Suppressor macrophage treated with lipopolysaccharide for 4 hours (primary cell): ENCODE results near the gene RTN4R.

ENCODE experiments used
- DNase-seq: peaks from one replicate; pipeline ENCODE4 v3.0.0-alpha.2; 2020

RTN4R gene

DNA sequence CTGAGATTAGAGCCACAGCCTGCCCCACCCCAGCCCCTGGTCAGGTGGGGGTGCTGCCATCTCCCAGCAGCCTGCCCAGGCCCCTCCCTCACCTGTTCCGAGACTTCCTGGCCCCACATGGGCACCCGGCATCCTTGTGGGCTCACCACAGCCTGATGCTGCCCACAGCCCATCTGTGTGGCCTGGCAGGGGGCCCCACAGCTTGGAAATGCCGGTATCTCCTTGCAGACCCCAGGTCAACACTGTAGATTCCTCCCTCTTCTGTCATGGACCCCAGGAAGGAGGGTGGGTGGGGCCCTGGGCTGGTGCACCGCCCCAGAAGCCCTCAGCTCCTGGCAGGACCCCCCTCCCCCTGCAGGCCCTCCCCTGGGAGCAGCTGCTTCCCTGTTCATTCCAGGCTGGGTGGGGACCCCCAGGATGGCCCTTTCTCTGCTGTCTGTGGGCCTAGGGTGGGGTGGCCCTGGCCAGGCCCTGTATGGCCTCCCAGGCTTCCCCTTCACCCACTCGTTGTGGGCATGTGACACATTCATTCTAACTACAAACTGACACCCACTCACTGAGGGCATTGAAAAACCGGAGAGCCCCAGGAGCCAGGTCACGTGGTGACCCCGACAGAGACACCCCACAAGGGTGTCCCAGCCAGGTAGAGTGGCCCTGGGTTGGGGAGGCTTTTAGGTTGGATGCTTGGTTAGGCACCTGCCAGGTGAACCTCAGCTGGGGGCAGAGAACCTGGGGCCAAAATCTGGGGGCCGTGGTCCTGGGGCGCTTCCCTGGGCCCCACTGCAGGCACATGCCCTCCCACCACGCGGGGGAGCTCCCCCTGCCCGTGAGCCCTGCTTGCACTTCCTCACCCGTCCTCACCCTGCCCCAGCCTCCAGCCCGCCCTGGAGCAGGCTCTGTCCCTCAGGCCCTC, 73.2 kb downstream of the RTN4R start:
- peak; percentile 28 for DNase-seq

DNA sequence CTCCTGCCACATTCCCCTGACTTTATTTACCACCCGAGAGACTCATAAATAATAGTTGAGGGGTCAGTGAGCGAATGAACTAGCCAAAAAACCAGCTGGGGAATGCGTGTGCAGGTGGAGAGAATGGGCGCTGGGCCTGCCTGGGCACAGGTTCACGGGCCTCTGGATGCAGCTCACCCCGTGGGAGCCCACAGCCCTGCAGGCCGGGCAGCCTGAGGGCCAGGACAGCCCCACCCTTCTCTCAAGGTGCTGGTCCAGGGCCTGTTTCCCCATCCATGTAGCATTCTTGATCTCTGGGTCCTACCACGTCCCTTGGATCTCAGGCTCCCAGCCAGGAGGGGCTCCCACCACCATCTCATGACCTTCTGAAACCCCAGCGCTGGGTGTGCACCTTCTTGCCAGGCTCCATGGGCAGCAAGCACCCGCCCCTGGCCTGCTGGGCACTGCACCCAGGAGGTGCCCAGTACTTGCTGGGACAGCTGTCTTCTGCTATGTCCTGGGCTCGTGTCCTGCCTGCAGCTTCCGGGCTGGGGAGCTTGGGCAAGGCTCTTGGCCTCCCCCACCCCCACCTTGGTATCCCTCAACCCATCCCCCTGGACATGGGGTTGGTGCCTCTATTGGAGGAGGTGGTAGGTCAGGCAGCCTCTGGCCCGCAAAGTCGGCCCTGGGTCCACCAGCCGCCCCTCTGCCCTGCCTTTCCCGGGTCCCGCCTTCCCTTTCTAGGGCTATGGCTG, 74.2 kb downstream of the RTN4R start:
- DNase-seq = no peak

DNA sequence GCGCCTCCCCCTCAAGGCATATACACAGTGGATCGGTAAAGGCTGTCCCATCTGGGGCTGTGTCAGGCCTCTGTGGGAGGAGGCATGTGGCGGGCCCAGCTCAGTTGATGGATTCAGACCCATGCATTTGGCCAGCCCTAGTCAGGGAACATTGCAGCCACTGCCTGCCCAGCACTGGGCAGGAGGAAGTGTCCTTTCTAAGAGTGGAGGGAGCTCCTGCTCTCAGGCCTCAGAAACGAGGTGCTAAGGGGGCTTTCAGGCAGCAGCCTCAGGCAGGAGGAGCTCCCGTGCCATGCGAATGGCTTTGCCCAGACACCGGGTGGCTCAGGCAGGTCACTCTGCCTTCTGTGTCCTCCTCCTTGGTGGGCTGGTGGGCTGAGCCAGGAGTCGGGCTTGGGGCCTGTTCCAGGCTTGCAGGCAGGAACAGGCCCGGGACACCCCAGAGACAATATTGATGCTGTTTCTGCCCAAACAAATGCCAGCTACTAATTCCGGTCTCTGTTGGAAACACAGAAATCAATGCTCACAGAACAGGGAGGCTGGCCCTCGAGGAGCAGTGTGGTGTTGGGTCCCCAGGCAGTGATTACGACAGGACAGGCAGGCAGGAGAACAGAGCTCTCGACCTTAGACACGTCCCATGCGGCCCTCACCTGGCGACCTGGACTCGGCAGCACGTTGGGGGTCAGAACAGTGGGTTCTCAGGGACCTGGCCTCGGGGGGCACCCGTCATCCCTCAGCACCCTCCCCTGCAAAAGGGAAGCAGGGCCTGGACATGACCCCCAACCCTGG, 75.0 kb downstream of the RTN4R start:
- DNase-seq = no peak

DNA sequence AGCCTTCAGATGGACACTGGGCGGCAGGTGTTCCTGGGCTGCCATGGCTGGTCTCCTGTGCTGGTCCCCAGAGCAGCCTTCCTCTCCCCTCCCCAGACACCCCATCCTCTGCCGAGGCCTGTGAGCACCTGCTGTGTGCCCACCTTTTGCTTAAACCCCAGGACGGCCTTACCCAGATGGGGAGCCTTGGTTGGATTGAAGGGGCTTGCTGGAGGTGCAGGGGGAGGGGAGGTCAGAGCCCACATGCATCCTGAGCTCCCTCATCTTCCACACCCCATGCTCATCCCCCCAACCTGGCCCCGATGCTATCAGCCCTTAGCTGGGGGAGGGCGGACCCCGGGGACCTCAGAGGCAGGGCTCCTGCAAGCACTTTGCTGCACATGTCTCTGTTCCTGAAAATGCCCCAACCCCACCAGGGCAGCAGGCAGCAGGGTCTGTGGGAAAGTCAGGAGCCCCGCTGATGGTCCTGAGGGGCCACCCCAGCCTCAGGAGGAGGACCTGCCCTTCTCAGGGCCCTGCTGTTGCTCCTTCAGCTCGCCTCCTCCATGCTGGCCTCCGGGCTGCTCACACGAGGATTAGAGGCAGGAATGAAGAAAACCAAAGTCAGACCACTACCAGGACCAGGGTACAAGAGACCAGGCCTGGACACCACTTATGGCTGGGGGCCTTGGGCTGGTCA, 75.7 kb downstream of the RTN4R start:
- no peak for DNase-seq

DNA sequence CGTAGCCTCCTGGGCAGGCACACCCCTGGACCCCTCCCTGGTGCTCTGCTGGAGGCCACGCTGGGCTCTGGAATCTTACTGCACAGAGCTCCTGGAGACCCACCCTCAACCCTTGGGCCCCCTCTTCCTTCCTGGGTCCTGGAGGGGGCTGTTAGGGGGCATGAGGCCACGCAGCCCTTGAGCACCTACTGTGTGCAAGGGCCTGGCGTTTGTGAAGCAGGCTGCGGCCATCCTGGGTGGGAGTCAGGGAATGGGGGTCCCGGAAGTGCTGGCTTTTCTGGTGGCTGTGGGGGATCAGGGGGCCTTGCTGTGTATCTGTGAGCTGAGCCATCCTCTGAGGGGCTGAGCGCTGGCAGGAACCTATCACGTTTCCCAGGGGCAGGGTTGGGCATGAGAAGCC, 76.3 kb downstream of the RTN4R start:
- DNase-seq = no peak
